ENCODE measurements around the gene ATP13A5.

The ATP13A5 gene

GRCh38 chr3:193314161-193314560, 64.4 kb downstream of the ATP13A5 start:
- no peaks in the 10 kb centered on the region for H3K27me3 ChIP-seq (ENCODE audit: control insufficient read depth in 1 of 2, insufficient read depth in 2 of 2, low read length in 2 of 2)
- no peaks in the 10 kb centered on the region for H3K4me1 ChIP-seq (ENCODE audit: control insufficient read depth in 1 of 2, insufficient read depth in 2 of 2, low read length in 2 of 2)
- H3K4me3 ChIP-seq (ENCODE audit: low read depth in 1 of 2, low read length in 2 of 2): no peak overlapping the region
- no peak overlapping the region for H3K27ac ChIP-seq (ENCODE audit: low read depth, low read length)
- H3K9ac ChIP-seq (ENCODE audit: low read depth in 1 of 2, low read length in 2 of 2): no peak overlapping the region
- H3K9me3 ChIP-seq (ENCODE audit: control insufficient read depth in 1 of 2, low read length in 2 of 2): no peaks in the 10 kb centered on the region
- H3K36me3 ChIP-seq (ENCODE audit: control insufficient read depth in 1 of 2, insufficient read depth in 2 of 2, low read length in 2 of 2): no peaks in the 10 kb centered on the region

GRCh38 chr3:193313061-193313958, 65.2 kb downstream of the ATP13A5 start:
- no peaks in the 10 kb centered on the region for H3K36me3 ChIP-seq (ENCODE audit: control insufficient read depth in 1 of 2, insufficient read depth in 2 of 2, low read length in 2 of 2)
- no peaks in the 10 kb centered on the region for H3K27me3 ChIP-seq (ENCODE audit: control insufficient read depth in 1 of 2, insufficient read depth in 2 of 2, low read length in 2 of 2)
- H3K4me1 ChIP-seq (ENCODE audit: control insufficient read depth in 1 of 2, insufficient read depth in 2 of 2, low read length in 2 of 2): no peaks in the 10 kb centered on the region
- H3K9me3 ChIP-seq (ENCODE audit: control insufficient read depth in 1 of 2, low read length in 2 of 2): no peaks in the 10 kb centered on the region
- no peak overlapping the region for H3K4me3 ChIP-seq (ENCODE audit: low read depth in 1 of 2, low read length in 2 of 2)
- H3K9ac ChIP-seq (ENCODE audit: low read depth in 1 of 2, low read length in 2 of 2): no peak overlapping the region
- no peak overlapping the region for H3K27ac ChIP-seq (ENCODE audit: low read depth, low read length)

- Histone ChIP-seq H3K36me3 (ENCODE audit: control insufficient read depth in 1 of 2, insufficient read depth in 2 of 2, low read length in 2 of 2) (no peaks in the 10 kb centered on the region), H3K4me1 (ENCODE audit: control insufficient read depth in 1 of 2, insufficient read depth in 2 of 2, low read length in 2 of 2) (no peaks in the 10 kb centered on the region), H3K27me3 (ENCODE audit: control insufficient read depth in 1 of 2, insufficient read depth in 2 of 2, low read length in 2 of 2) (no peaks in the 10 kb centered on the region), H3K9me3 (ENCODE audit: control insufficient read depth in 1 of 2, low read length in 2 of 2) (no peaks in the 10 kb centered on the region), H3K4me3 (ENCODE audit: low read depth in 1 of 2, low read length in 2 of 2) (no peak overlapping the region), H3K27ac (ENCODE audit: low read depth, low read length) (no peak overlapping the region), H3K9ac (ENCODE audit: low read depth in 1 of 2, low read length in 2 of 2) (no peak overlapping the region)
Measured at GRCh38 chr3:193310914-193311723, 67.4 kb downstream of the ATP13A5 start.

DNA sequence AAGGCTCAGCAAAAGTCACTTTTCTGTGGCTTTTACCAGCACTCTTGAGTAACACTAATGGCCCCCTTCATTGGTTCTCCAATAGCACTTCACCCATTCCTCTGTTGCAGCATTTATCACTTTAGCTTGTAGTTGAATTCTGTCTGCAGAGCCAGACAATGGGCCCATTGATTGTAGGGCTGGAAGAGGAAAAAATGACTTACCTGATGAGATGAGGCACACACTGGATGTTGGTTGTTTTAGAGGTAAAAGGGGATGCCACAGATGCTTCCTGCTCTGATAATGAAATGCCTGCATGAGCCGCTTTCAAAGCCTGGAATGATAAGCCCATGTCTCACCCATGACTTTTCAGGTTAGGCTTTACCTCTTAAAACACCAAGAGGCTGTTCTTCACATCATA, 73.2 kb downstream of the ATP13A5 start:
- H3K4me3 ChIP-seq (ENCODE audit: low read depth in 1 of 2, low read length in 2 of 2): no peak overlapping the region
- no peak overlapping the region for H3K27ac ChIP-seq (ENCODE audit: low read depth, low read length)
- H3K27me3 ChIP-seq (ENCODE audit: control insufficient read depth in 1 of 2, insufficient read depth in 2 of 2, low read length in 2 of 2): no peaks in the 10 kb centered on the region
- H3K4me1 ChIP-seq (ENCODE audit: control insufficient read depth in 1 of 2, insufficient read depth in 2 of 2, low read length in 2 of 2): no peaks in the 10 kb centered on the region
- no peak overlapping the region for H3K9ac ChIP-seq (ENCODE audit: low read depth in 1 of 2, low read length in 2 of 2)
- no peaks in the 10 kb centered on the region for H3K36me3 ChIP-seq (ENCODE audit: control insufficient read depth in 1 of 2, insufficient read depth in 2 of 2, low read length in 2 of 2)
- H3K9me3 ChIP-seq (ENCODE audit: control insufficient read depth in 1 of 2, low read length in 2 of 2): no peaks in the 10 kb centered on the region

GRCh38 chr3:193301433-193301832, 77.1 kb downstream of the ATP13A5 start:
- H3K27me3 ChIP-seq (ENCODE audit: control insufficient read depth in 1 of 2, insufficient read depth in 2 of 2, low read length in 2 of 2): no peaks in the 10 kb centered on the region
- no peak overlapping the region for H3K4me3 ChIP-seq (ENCODE audit: low read depth in 1 of 2, low read length in 2 of 2)
- no peaks in the 10 kb centered on the region for H3K9me3 ChIP-seq (ENCODE audit: control insufficient read depth in 1 of 2, low read length in 2 of 2)
- H3K36me3 ChIP-seq (ENCODE audit: control insufficient read depth in 1 of 2, insufficient read depth in 2 of 2, low read length in 2 of 2): no peaks in the 10 kb centered on the region
- no peak overlapping the region for H3K27ac ChIP-seq (ENCODE audit: low read depth, low read length)
- no peaks in the 10 kb centered on the region for H3K4me1 ChIP-seq (ENCODE audit: control insufficient read depth in 1 of 2, insufficient read depth in 2 of 2, low read length in 2 of 2)
- no peak overlapping the region for H3K9ac ChIP-seq (ENCODE audit: low read depth in 1 of 2, low read length in 2 of 2)

GRCh38 chr3:193297421-193297820, 81.1 kb downstream of the ATP13A5 start:
- no peaks in the 10 kb centered on the region for H3K9me3 ChIP-seq (ENCODE audit: control insufficient read depth in 1 of 2, low read length in 2 of 2)
- H3K27me3 ChIP-seq (ENCODE audit: control insufficient read depth in 1 of 2, insufficient read depth in 2 of 2, low read length in 2 of 2): no peaks in the 10 kb centered on the region

GRCh38 chr3:193295985-193296384, 82.6 kb downstream of the ATP13A5 start:
- no peak overlapping the region for H3K27ac ChIP-seq (ENCODE audit: low read depth, low read length)
- no peaks in the 10 kb centered on the region for H3K36me3 ChIP-seq (ENCODE audit: control insufficient read depth in 1 of 2, insufficient read depth in 2 of 2, low read length in 2 of 2)
- H3K4me1 ChIP-seq (ENCODE audit: control insufficient read depth in 1 of 2, insufficient read depth in 2 of 2, low read length in 2 of 2): no peaks in the 10 kb centered on the region
- H3K9me3 ChIP-seq (ENCODE audit: control insufficient read depth in 1 of 2, low read length in 2 of 2): peaks cover 5 to 13% of the 10 kb centered on the region in 2 donors
- H3K27me3 ChIP-seq (ENCODE audit: control insufficient read depth in 1 of 2, insufficient read depth in 2 of 2, low read length in 2 of 2): no peaks in the 10 kb centered on the region
- no peak overlapping the region for H3K4me3 ChIP-seq (ENCODE audit: low read depth in 1 of 2, low read length in 2 of 2)
- no peak overlapping the region for H3K9ac ChIP-seq (ENCODE audit: low read depth in 1 of 2, low read length in 2 of 2)

More at GRCh38 chr3:193297421-193297820, 81.1 kb downstream of the ATP13A5 start:
- H3K4me1 ChIP-seq (ENCODE audit: control insufficient read depth in 1 of 2, insufficient read depth in 2 of 2, low read length in 2 of 2): no peaks in the 10 kb centered on the region
- H3K4me3 ChIP-seq (ENCODE audit: low read depth in 1 of 2, low read length in 2 of 2): no peak overlapping the region
- H3K27ac ChIP-seq (ENCODE audit: low read depth, low read length): no peak overlapping the region
- H3K36me3 ChIP-seq (ENCODE audit: control insufficient read depth in 1 of 2, insufficient read depth in 2 of 2, low read length in 2 of 2): no peaks in the 10 kb centered on the region
- no peak overlapping the region for H3K9ac ChIP-seq (ENCODE audit: low read depth in 1 of 2, low read length in 2 of 2)

DNA sequence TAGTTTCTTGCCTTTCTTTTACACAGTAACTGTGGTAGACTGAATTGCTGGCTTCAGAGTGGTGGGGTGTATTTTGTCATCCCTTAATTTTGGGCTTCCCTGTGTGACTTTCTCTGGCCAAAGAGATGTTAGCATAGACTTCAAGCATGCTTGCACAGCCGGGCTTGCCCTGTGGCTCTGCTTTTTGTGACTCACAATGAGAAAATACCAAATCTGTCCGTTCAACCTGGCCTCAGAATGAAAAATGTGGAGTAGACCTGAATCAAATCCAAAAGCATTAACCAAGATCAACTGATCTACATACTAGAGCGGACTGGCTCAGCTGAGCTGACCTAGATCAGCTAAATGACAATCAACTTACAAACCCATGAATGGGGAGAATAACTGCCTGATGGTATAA, 86.2 kb downstream of the ATP13A5 start:
- Histone ChIP-seq H3K9ac (ENCODE audit: low read depth in 1 of 2, low read length in 2 of 2) (no peak overlapping the region), H3K4me1 (ENCODE audit: control insufficient read depth in 1 of 2, insufficient read depth in 2 of 2, low read length in 2 of 2) (no peaks in the 10 kb centered on the region), H3K36me3 (ENCODE audit: control insufficient read depth in 1 of 2, insufficient read depth in 2 of 2, low read length in 2 of 2) (no peaks in the 10 kb centered on the region), H3K4me3 (ENCODE audit: low read depth in 1 of 2, low read length in 2 of 2) (no peak overlapping the region), H3K27me3 (ENCODE audit: control insufficient read depth in 1 of 2, insufficient read depth in 2 of 2, low read length in 2 of 2) (no peaks in the 10 kb centered on the region), H3K9me3 (ENCODE audit: control insufficient read depth in 1 of 2, low read length in 2 of 2) (peaks cover 5 to 13% of the 10 kb centered on the region in 2 donors), H3K27ac (ENCODE audit: low read depth, low read length) (no peak overlapping the region)

DNA sequence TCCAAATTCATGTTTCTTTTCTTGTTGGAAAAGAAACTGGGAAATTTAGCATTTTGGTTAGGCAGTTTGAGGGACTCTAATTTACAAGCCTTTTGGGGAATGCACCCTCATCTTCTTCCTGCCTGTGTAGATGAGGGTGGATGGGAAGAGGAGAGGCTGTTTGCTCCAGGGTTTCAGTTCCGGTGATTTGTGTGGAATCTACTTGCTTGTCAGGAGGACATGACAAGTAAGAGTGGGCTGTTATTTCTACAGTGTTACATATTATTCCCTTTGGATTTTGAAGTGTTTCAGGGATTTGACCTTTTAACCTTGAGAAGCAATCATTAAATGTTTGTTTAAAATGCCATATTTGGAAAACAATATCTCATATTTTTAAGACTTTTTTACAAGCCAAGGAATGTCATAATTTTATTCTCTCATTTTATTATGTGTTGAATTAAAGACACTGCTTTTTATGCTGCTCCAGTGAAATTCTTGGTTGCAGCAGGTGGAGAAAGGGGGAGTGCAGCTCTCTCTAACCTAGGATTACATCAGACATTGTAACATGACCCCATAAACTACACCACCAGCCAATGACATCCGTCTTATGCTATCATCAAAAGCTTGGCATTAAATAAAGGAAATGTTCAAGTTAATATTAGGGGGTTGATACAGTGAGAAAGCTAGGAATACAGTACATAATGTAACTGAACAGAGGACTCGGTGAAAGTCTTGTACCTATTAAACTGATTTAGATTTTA, 107.3 kb downstream of the ATP13A5 start:
- Histone ChIP-seq H3K4me3 (ENCODE audit: low read depth in 1 of 2, low read length in 2 of 2) (no peak overlapping the region), H3K4me1 (ENCODE audit: control insufficient read depth in 1 of 2, insufficient read depth in 2 of 2, low read length in 2 of 2) (no peaks in the 10 kb centered on the region), H3K36me3 (ENCODE audit: control insufficient read depth in 1 of 2, insufficient read depth in 2 of 2, low read length in 2 of 2) (no peaks in the 10 kb centered on the region), H3K27ac (ENCODE audit: low read depth, low read length) (no peak overlapping the region), H3K9ac (ENCODE audit: low read depth in 1 of 2, low read length in 2 of 2) (no peak overlapping the region), H3K27me3 (ENCODE audit: control insufficient read depth in 1 of 2, insufficient read depth in 2 of 2, low read length in 2 of 2) (no peaks in the 10 kb centered on the region), H3K9me3 (ENCODE audit: control insufficient read depth in 1 of 2, low read length in 2 of 2) (no peaks in the 10 kb centered on the region)

DNA sequence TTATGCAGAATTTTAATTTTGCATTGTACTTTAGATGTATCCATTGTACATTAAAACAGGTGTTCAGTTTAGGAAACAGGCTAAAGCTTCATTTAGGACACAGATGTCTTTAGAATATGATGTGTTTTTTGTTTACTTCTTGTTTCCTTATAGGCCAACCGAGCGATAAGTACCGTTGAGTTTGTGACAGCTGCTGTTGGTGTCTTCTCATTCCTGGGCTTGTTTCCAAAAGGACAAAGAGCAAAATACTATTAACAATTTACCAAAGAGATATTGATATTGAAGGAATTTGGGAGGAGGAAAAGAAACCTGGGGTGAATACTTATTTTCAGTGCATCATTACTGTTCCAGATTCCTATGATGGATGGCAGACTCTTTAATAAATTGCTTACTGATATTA, 108.1 kb downstream of the ATP13A5 start:
- no peak overlapping the region for H3K27ac ChIP-seq (ENCODE audit: low read depth, low read length)
- no peak overlapping the region for H3K9ac ChIP-seq (ENCODE audit: low read depth in 1 of 2, low read length in 2 of 2)
- no peaks in the 10 kb centered on the region for H3K36me3 ChIP-seq (ENCODE audit: control insufficient read depth in 1 of 2, insufficient read depth in 2 of 2, low read length in 2 of 2)
- no peak overlapping the region for H3K4me3 ChIP-seq (ENCODE audit: low read depth in 1 of 2, low read length in 2 of 2)
- H3K9me3 ChIP-seq (ENCODE audit: control insufficient read depth in 1 of 2, low read length in 2 of 2): no peaks in the 10 kb centered on the region
- H3K27me3 ChIP-seq (ENCODE audit: control insufficient read depth in 1 of 2, insufficient read depth in 2 of 2, low read length in 2 of 2): no peaks in the 10 kb centered on the region
- no peaks in the 10 kb centered on the region for H3K4me1 ChIP-seq (ENCODE audit: control insufficient read depth in 1 of 2, insufficient read depth in 2 of 2, low read length in 2 of 2)
